HG03460 (cell line): ENCODE measurements around the gene CHST7.
A peak's percentile ranks its signal among the peaks of the same experiment; 100 is the strongest.

Experiments used
- ATAC-seq: cut with Tn5 transposase; IDR thresholded peaks from one replicate; pipeline ENCODE4 v1.9.1; 2021; ENCODE audit not compliant: unreplicated experiment

Gene CHST7

DNA sequence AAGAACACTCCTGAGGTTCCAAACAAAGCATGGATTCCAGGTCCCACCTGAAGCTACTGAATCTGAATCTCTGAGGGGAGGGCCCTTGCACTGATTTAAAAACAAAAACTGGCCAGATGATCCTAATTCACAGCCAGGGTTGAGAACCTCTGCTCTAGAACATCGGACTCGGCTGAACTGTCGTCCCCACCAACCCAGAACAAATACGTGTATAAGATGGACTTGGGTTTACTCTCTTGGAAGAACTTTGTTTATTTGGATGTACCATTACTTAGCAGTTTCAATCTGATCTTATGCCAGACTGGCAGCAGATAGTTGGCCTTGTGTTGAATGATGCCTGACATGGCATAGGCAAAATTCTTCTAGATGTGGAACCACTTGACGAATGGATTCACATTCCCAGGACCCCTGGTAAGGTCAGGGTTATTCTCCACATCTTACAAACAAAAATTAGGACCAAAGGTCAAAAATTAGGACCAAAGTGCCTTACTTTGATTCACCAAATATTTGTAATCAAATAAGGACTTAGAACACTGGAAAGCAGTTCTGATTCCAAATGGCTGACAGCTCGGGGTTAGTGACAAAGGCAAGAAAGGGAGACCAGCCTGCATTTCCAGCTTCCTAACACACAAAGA, 29.0 kb downstream of the CHST7 start:
- ATAC-seq = no peak

DNA sequence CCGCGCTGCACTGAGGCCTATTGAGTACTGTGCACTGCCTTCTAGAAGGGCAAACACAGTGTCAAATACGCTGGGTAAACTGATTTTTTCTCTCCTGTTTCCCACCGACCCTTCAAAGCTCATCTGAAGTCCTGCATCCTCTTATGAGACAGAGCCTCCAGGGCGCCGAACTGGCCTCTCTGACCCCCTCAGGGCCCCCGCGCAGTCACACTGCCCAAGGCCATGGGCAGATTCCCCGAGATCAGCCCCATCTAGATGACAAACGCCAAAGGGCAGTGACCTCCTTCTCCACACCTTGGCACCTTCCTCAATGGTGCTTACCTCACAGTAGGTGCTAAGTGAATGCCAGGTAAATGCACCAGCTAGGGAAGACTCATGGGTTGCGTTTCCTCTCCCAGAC, 34.4 kb downstream of the CHST7 start:
- no peak for ATAC-seq

DNA sequence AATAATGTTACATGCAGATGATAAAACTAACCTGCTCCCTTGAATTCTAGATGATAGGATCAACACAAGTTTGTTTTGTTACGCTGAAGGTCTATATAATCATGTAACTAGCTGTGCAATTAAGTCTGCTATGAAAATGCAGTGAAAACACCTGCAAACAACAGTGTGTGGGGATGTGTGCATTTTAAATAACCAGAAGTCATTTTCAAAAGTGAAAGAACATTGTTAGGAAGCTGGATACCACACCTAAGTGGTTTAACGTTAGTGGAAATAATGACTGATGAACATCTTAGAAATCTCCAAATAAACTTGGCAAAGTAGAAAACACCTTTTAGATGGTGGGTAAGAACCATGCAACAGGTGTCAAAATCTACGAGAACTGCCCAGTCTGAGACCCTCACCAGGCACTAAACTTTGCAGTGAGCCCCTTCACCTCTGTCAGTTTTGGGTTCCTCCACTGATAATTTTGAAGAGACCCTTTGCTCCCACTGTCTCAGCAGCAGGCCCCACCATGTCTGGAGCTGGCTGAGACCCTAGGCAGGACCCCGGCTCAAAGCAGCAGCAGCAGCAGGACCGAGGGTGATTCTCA, 36.6 kb downstream of the CHST7 start:
- ATAC-seq = no peak

DNA sequence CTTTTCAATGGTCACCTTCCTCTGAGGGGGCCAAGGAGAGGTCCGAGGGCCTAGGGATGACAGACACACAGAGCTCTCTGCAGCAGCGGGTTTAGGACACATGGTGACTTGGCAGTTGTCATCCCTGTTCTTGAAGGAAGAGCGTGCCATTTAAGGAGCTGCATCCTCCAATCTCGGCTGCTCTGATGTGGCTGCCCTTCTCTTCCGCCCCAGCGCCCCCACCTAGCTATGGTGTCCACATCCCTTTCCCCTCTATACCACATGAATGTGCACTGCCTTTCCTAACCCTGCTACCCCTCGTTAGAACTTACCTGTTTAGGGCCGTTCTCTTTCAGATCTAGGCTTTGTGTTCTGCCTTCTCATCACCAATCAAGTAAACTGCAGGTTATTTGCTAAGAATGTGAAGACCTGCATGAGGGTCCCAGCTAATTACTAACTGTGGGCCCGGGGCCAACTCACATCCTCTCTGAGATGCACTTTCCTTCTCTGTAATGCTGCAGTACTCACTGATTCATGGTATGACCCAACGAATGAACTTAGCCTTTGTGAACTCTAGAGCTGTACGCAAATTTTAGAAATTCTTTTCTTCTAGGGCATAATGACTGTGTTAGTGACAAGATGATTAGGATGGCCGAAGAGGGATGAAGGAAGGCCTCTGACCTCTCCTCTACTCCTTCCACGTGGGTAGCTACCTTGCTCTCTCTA, 38.2 kb downstream of the CHST7 start:
- ATAC-seq = no peak

DNA sequence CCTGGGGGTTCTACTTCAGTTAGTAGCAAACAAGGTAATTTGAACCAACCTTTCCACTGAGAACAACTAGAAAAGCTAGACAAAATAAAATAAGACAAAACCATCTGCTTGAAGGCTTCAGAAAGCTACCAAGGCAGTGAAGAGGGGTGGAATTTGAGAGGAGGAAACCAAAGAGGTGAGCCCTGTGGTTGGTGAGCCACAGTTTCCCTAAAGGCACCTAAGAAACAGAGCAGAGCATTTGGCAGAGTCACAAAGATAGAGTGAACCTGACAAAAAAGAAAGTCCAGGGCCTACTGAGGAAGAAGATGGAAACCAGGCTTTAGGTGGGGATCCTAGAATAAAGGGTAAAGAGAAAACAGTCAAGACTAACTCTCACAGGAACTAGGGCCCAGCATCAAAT, 44.3 kb downstream of the CHST7 start:
- no peak for ATAC-seq

DNA sequence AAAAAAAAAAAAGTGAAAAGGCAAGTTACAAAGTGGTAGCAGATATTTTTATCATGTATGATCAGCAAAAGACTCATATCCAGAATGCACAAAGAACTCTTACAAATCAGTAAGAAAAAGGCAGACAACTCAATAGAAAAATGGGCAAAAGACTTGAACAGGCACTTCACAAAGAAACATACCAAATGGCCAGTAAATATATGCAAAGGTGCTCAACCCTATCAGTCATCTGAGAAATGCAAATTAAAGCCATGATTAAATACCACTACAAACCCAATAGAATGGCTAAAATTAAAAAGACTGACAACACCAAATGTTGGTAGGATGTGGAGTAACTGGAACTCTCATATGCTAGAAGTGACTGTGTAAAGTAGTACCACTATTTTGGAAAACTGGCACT, 45.4 kb downstream of the CHST7 start:
- ATAC-seq = no peak

DNA sequence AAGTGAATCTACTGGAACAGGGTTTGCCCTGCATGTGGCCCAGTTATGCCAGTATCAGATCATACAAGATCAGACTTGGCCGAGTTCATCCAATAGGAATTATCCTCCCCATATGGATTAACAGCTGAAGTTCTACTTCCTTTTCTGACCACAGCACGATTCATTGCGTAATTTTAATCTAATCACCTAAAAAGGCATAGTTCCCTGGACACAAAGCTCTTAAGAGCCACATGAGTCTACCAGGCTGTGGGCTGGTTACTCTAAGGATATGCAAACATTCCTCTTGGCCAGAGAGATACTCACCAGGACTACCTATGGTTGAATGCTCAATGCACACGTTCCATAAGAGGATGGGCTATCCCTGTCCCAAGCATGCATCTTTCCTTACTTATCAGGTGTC, 46.9 kb downstream of the CHST7 start:
- ATAC-seq = no peak

DNA sequence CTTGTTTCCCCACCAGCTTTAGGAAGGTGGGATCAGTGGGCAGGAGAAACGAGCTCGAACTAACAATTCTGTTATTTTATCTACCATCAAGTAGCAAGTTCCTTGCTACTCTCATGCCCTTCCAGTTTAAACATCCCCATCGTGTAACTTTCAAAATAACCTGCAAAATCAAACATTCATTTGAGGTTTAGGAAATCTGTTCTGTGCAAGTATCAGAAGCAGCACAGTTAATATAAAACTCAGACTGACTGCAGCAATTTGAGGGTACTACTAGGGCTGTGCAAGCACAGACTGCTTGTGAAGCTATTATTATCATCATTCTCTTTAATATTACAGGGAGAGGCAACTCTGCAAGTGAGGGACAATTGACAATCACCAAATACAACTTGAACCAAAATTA, 48.0 kb downstream of the CHST7 start:
- ATAC-seq = no peak

DNA sequence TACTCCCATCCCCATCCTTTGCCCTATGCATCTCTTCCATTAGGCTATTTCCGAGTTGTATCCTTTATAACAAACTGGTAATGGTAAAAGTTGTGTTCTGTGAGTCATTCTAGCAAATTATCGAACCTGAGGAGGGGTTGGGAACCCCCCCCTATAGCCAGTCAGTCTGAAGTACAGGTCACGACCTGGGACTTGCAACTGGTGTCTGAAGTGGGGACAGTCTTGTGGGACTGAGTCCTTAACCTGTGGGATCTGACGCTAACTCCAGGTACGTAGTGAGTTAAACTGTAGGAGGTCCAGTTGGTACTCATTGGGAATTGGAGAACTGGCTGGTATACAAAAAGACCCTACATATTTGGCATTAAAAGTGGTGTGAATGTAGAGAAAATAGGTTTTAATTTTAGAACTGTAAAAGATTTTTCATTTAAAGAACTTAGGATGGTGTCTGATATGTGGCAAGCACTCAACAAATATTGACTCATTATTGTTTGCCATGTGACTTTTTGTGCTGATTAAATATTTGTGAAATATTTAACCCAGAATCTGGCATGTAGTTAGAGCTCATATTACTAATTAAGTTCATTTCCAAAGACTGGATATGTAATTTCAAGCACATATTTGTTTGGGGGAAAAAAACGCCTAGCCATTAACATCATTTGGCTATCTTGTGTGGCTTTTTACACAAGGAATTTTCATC, 50.7 kb downstream of the CHST7 start:
- no peak for ATAC-seq

DNA sequence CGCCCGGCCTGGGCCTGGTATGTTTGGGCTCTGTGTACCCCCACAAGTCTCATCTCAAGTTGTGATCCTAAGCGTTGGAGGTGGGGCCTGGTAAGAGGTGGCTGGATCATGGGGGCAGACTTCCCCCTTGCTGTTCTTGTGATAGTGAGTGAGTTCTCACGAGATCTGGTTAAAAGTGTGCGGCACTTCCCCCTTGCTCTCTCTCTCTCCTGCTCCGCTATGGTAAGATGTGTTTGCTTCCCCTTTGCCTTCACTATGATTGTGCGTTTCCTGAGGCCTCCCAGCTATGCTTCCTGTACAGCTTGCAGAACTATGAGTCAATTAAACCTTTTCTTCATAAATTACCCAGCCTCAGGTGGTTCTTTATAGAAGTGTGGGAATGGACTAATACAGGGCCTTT, 53.0 kb downstream of the CHST7 start:
- ATAC-seq = no peak

DNA sequence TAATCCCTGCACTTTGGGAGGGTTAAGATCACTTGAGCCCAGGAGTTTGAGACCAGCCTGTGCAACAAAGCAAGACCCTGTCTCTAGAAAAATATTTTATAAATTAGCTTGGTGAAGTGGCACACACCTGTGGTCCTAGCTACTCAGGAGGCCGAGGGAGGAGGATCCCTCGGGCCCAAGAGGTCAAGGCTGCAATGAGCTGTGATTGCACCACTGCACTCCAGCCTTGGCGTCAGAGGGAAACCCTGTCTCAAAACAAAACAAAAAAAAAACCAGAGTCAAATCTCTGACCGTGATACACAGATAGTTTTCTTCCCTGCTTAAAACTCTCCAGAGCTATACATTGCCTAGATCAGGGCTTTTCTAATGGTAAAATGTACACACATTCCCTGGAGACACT, 53.5 kb downstream of the CHST7 start:
- ATAC-seq = no peak

DNA sequence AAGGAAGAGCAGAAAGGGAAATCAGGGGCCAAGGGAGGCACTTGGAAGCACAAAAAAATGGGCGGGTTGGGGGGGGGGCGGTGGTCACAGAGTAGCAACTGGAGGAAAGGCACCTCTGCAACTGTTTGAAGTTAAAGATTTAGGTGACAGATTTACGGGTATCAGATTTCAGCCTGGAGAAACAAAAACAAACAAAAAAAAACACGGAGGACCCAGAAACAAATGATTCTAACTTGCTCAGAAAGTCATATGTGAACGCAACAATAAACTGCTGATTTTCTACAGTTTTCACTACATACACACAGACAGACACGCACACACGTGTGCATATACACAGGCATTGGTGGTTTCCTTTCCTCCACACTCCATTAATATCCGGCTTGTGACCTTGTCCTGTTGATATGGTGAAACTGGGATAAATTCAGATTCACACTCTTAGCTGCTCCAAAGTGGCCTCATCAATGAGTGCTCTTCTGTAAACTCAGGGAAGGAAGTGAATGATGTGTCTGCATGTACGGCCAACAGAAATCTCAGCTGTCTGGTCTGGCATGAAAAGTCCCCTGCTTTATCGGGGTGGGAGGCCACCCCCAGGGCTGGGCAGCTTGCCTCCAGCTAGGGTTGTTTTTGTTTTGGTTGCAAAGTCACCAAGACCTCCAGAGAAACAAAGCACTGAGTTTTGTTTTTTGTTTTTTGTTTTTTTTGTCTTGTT, 54.3 kb downstream of the CHST7 start:
- no peak for ATAC-seq

DNA sequence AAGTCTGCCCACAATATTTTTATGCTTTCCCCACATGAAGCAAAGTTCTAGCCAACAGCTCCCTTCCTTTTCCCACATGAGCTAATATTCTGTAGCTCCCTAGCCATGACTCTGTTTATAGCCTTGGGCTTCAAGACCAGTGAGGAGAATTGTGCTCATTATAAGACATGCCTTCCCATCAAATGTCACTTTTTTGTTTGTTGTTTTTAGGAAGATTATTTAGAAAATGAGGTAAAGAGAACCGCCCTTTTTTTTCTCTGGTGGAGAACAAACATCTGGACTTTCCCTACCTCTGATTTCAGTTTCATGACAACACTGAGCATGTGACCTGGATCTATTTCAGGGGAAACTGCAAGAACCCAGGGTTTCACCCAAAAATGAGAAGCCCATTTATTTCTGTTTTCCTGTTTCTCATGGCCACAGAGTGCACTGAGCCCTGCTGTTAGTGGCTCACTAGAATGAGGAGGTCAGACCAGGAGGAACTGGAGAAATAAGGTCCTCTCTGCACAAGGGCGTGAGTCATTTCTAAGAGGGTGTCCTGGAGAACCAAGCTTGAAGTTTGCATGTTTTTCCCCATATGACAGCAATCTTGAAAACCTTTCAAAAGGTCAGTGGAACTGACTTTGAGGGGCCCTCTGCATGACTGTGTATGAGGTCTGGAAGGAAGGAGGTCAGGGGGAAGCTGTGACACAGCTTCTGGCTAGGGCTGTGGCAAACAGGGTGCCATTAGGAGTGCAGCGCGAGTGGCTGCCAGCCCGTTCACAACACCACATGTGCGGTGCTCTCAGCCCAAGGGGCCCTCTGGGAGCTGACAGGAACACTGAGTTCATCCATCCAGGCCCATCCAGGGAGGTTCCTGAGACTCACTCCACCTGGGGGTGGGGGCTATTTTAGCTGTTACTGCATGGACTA, 55.2 kb downstream of the CHST7 start:
- ATAC-seq = peak; percentile 87

DNA sequence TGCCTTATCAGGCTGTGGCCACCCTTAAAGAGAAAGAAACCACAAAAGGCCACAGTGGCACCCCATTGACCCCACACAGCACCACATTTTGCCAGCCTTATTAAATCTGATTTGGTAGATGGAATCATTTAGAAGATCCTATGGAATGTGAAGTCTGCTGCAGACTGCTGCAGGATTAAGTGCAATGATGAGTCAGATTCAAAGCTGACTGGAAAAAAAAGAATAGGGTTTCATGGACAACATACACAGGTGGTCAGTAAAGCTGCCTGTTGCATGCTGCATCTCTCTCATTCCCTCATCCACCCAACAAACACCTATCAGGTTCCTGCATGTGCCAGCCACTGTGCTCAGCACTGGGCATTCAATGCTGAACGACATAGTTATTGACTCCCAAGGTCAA, 56.6 kb downstream of the CHST7 start:
- ATAC-seq = no peak

DNA sequence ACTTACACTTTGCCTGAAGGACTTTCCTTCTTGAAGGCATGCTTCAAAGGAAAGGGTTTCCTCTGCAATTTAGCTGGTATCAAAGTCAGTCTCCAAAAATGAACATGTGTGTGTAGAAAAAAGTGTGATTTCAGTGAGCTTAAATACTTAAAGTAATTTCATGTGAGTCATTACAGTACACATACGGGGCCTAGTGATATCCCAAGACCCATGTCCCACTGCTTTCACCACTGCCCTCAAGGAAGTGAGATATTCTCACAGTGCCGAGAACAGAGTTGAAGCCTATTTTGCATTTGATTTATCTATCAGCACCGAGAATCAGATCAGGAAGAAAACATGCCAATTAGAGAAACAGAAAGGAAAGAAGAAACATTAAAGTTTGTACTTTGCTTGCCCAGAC, 61.0 kb downstream of the CHST7 start:
- ATAC-seq = no peak

DNA sequence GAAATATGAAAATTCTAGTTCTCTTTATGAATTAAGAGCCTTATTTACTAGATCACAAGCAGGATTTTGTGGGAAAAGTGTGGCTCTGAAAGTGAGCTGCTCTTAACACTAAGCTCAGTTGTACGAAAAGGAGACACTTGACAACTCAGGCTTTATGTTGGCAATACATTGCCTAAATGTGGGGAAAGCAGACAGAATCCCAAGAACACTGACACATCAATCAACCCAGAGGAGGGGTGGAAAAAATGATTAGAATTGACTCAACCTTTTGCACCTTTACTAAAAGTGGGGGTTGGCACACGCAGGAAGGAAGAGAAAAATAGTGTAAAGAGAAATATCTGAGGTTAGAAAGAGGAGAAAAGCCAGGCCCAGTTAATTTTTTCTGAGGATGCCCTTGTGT, 61.6 kb downstream of the CHST7 start:
- no peak for ATAC-seq

DNA sequence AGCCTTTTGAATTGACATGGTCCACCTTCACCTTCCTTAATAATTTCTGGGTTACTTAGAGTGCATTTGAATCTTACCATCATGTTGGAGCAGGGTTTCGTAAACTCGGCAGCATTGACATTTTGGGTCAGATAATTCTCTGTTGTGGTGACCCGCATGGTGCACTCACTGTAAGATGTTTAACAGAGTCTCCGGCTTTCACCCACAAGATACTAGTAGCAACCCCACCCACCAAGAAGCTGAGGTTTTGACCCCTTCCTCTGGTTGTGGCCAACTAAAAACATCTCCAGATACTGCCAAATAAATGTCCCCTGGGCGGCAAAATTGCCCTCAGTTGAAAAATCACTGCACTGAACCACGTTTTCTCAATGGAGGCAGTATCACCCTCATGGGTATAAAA, 62.7 kb downstream of the CHST7 start:
- ATAC-seq = no peak

DNA sequence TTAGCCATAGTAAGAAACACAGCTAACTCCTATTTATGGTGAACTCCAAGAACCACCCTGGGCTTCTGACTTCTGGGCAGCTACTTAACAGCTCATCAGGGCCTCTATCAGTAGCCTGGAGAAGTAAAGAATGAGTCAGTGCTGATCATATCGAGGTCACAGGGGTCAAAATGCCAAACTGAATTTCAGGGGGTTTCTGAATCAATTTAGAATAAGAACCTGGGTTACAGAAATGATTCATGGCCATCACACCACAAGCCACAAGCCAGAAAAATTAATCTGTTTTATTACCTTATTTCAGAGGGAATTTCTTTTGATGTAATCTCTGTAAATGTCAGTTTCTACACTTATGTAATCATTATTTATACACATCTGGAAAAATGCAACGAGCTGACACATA, 64.4 kb downstream of the CHST7 start:
- no peak for ATAC-seq

DNA sequence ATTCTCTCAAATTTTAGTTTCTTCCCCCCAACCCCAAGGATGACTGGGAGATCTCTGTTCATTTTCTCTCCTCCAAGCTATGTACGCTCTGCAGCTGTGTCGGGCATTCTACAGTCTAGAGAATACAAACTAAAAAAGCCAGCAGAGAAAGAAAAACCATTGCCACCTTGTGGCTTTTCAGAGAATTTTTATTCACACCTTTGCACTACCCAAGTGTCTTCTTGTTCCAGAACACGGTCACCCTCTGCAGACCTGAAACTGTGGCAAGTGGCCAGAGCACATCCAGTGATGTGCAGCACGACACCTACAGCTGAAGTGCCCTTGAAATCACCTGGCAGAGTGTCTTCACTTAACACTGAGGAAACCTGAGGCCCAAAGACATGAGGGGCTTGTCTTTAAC, 68.6 kb downstream of the CHST7 start:
- ATAC-seq = no peak

DNA sequence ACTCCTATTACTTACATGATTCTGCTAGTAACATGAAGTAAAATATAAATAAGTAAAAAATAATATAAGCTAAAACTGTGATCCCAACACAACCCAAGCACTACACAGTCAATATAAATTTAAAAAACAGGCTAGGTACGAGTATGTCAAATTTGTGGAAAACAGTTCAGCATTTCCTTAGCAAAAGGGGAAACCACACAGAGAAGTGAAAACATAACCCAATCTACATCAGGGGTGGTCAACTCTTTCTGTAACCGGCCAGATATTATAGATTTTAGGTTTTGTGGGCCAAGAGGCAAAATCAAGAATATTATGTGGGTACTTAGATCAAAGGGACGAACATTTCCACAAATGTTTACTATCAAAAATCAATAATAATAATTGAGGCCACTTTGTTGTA, 70.1 kb downstream of the CHST7 start:
- ATAC-seq = no peak
